ENCODE measurements around the gene SAMD4B. TPM values are rescaled to one million over a fixed set of nuclear protein-coding genes. Genes with fewer than 3 reads are reported as not detected.
A peak's percentile ranks its signal among the peaks of the same experiment; 100 is the strongest.

The SAMD4B gene
- total RNA-seq, 4 donors from 2014 or later: 79.5 to 212 (median 124) TPM

DNA sequence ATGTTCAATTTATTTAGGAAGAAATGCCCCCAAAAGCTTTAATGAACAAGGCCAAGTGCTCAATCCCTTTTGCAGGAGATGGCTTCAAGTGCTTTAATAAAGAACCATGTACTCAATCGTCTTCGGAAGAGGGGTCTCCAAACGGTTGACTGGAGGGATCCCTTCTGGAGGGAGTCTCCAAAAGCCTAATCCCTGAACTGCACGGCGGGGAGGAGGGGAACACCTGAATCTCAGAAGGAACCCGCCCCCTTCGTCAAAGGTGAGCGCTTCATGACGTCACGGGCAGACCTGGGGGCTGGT lies 48.2 kb downstream of the SAMD4B start:
- peak; percentile 78 to 81 for DNase-seq
- H3K4me1 ChIP-seq: peaks cover 14 to 15% of the 10 kb centered on the region in 2 donors

DNA sequence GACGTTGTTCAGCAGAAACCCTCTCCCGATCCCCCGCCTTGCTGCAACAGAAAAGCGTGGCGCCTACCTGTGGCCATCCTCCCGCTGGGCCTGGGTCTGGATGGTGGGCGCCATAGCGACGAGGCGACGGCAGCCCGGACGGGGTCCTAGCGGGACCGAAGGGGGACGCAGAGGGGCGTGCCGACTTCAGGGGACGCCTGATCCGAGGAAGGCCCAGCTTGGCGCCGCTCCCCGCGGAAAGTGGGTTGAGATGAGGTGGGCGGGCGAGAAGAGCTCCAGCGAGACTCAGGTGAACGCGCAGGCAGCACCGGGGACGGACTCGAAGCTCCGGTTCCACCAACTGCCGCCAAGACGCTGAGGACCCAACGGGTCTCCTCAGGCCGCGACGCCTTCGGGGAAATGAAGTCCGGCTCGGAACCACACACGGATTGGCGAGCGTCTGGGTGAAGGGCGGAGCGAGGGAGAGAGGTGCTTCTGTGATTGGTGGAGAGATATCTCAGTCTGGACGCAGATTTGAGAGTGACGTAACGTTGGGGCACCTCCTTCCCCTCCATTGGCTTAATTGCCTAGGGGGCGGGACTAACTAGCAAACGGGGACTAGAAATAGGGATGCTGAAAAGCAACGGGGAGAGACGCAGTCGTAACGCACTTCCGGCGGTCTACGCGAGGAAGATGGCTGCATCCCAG lies 48.7 kb downstream of the SAMD4B start, which contains the start of the genes MED29 and PAF1:
TSS of gene MED29 (plus strand) at position 628 of the 687 bp plus-strand sequence. CDS start at position 673, 45 bp downstream.
TSS of gene PAF1 (minus strand) at position 356 of the 687 bp plus-strand sequence. CDS start at position 114, 242 bp downstream.
- DNase-seq: peak; percentile 98
- intact Hi-C loops (cut with DNase I): no loop called here
- Histone ChIP-seq H3K36me3 (peaks cover 20 to 34% of the 10 kb centered on the region in 2 donors), H3K9me3 (no peaks in the 10 kb centered on the region), H3K27ac (peak within 1 kb of the TSS; percentile 95 to 98 (median 97)), H3K4me3 (replicated peaks in 1 of 3) (peak within 1 kb of the TSS; percentile 67 to 89 (median 77)), H3K4me1 (peaks cover 14 to 15% of the 10 kb centered on the region in 2 donors), H3K27me3 (no peaks in the 10 kb centered on the region)
- 0 to 1% methylated on average over 25 to 58 of the region's 60 CpGs for WGBS, 2 donors
- TF ChIP-seq POLR2A (IDR thresholded peaks at IDR 0.05) (peak; percentile 79 to 93), CTCF (IDR thresholded peaks at IDR 0.05) (peak in 1 of 6 experiments; percentile 12)

More for the DNA sequence above, 48.2 kb downstream of the SAMD4B start:
- 0 to 2% methylated on average over 5 to 10 of the region's 10 CpGs for WGBS, 2 donors
- no peaks in the 10 kb centered on the region for H3K9me3 ChIP-seq
- peak overlapping the region; percentile 95 to 98 (median 97) for H3K27ac ChIP-seq
- intact Hi-C loops (cut with DNase I): no loop called here
- TF ChIP-seq POLR2A (IDR thresholded peaks at IDR 0.05) (no peak), CTCF (IDR thresholded peaks at IDR 0.05) (no peak)
- H3K4me3 ChIP-seq (replicated peaks in 1 of 3): peak overlapping the region; percentile 49 to 89 (median 77)
- H3K36me3 ChIP-seq: peaks cover 19 to 39% of the 10 kb centered on the region in 2 donors
- no peaks in the 10 kb centered on the region for H3K27me3 ChIP-seq

DNA sequence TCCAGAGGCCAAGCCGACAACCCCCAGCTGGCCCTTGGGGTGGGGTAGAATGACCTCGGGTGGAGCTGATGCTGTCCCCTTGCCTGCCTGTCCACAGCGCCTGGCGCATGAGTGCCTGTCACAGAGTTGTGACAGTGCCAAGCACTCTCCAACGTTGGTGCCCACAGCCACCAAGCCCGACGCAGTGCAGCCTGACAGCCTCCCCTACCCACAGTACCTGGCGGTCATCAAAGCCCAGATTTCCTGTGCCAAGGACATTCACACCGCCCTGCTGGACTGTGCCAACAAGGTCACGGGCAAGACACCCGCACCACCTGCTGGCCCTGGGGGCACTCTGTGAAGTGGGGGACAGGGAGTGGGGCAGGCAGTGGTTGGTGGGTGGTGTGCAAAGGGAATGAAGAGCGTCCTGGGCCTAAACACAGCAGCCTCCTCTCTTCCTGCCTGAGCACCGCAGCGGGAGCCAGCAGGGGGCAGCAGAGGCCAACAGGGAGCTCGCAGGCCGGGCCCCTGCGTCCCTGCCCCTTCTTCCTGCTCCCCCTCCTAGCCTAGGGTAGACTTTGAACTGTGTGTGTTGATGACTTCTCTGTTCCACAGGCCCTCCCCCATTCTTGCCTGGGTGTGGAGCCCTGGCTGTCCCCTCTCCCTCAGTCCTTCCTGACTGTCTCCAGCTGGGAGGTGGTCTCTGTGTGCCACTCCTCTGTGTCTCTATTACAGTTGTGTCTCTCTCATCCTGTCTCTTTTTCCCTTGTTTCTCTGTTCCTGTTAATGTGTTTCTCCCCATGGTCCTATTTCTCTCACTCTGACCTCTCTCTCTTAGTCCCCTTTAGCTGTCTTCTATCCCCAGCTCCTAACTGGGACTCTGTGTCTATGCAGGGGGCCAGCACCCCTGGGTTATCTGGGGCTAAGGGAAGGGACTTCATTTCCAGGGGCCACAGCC lies 55.4 kb downstream of the SAMD4B start:
- 33 to 34% methylated on average over 10 to 16 of the region's 17 CpGs for WGBS, 2 donors
- TF ChIP-seq CTCF (IDR thresholded peaks at IDR 0.05): peak; percentile 85 to 97 (median 96)
- no peak for TF ChIP-seq POLR2A (IDR thresholded peaks at IDR 0.05)
- intact Hi-C loops (cut with DNase I): no loop called here
- H3K9me3 ChIP-seq: no peaks in the 10 kb centered on the region
- peak overlapping the region; percentile 74 to 100 (median 99) for H3K27ac ChIP-seq
- H3K27me3 ChIP-seq: no peaks in the 10 kb centered on the region
- DNase-seq: peak; percentile 85 to 88
- peaks cover 27 to 52% of the 10 kb centered on the region in 2 donors for H3K4me1 ChIP-seq
- peaks cover 4 to 6% of the 10 kb centered on the region in 2 donors for H3K36me3 ChIP-seq
- no peak overlapping the region for H3K4me3 ChIP-seq (replicated peaks in 1 of 3)

- no peak for TF ChIP-seq CTCF (IDR thresholded peaks at IDR 0.05)
- TF ChIP-seq POLR2A (IDR thresholded peaks at IDR 0.05): no peak
- no peak overlapping the region for H3K4me3 ChIP-seq (replicated peaks in 1 of 3)
- peak; percentile 37 to 53 for DNase-seq
- peaks cover 4 to 6% of the 10 kb centered on the region in 2 donors for H3K36me3 ChIP-seq
- no peaks in the 10 kb centered on the region for H3K27me3 ChIP-seq
- peaks cover 33 to 53% of the 10 kb centered on the region in 2 donors for H3K4me1 ChIP-seq
- peak overlapping the region; percentile 74 to 100 (median 99) for H3K27ac ChIP-seq
- WGBS, 2 donors: 77 to 85% methylated on average over 11 of the region's 11 CpGs
- H3K9me3 ChIP-seq: no peaks in the 10 kb centered on the region
- intact Hi-C loops (cut with DNase I): no loop called here
Observed at GRCh38 chr19:39398297-39398864, 56.2 kb downstream of the SAMD4B start.

Data from thyroid gland (tissue), 4 donors.